Posterior cingulate gyrus (tissue), 11 donors: ENCODE results near the gene SLC5A11.
"Not testable (repeated sequence)": the region's sequence is repeated elsewhere in the genome, so short reads cannot be mapped to it uniquely, and the experiment has no call there.

Source experiments
- DNase-seq, 10 donors: peaks; one replicate each; pipeline versions ENCODE4 v3.0.0 to v3.0.0-alpha.2; 2020 to 2021; ENCODE audit warnings: mixed read lengths in 3 of 10
- intact Hi-C: fragments of 100-400 bp; cut with DNase I; formaldehyde crosslinking; loops from one replicate; pipeline ENCODE4 v1.15.1; 2023

SLC5A11 gene

DNA sequence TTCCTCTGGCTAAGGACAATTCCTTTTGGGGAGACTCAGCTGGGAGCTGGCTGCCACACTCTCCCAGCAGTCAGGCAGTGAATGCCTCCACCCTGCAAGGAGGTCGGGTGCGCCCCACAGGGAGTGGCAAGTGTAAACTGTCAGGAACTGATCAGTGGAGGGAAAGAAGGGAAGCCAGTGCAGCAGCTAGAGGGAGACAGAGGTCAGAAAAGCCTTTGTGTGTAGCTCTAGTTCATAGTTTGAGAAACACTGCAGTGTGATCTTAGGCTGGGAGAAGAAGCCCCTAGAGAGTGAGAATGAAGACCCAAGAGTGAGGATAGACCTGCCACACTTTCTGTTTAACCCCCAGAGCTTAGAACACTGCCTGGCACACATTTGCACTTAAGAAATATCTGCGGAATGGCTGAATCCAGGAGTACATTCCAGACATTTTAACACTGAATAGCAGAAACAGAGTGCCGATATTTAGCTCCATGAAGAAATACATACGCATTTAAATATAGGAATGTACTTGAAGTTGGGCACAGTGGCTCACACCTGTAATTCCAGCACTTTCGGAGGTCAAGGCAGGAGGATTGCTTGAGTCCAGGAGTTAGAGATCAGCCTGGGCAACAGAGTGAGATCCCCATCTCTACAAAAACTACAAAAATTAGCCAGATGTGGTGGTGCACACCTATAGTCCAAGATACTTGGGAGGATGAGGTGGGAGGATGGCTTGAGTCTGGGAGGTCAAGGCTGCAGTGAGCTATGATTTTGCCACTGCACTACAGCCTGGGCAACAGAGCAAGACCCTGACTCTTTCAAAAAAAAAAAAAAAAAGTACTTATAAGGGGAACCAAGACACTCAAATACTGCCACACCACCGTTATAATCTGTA lies 11.1 kb upstream of the SLC5A11 start:
- intact Hi-C loops, result loop anchor here (10.0 kb wide), 1 partner anchor 180 kb away; the partner anchor contains the start of gene ARHGAP17
- peak in 5 of 10 donors; percentile 53 to 87 (median 57) for DNase-seq

DNA sequence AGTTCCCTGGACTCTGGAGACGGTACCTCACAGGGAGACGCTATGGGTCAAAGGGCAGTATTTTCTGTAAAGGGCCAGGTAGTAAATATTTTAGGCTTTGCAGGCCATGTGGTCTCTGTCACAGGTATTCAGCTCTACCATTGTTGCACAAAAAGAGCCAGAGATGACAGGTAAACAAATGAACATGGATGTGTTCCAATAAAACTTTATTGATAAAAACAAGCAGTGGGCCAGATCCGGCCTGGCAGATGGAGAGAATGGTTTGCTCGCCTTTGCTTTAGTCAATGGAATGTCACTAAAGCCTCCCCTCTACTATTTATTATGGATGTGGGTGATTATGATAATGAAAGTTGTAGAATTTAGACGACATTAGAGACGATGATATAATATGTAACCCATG lies 8.9 kb upstream of the SLC5A11 start:
- intact Hi-C loops, result loop anchor here (10.0 kb wide), 1 partner anchor 178 kb away; the partner anchor contains the start of gene ARHGAP17
- no peak for DNase-seq

DNA sequence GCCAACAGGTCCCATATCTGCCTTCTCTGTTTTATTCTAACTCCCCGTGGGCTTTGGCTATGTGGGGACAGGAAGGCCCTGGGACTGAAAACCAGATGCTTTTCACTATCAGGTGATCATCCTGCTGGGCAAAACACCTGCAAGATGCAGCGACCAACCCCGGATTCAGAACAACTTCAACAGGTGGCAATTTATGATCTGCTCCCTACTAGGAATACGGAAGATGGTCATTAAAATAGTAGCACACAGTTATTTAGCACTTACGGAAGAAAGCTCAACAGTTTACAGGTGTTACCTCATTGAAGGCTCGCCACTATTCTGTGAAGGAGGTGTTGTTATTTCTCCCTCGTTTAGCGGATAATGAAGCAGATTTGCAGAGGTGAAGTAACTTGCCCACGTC lies 7.8 kb upstream of the SLC5A11 start:
- no peak for DNase-seq
- intact Hi-C loops, result loop anchor here (10.0 kb wide), 1 partner anchor 177 kb away; the partner anchor contains the start of gene ARHGAP17

DNA sequence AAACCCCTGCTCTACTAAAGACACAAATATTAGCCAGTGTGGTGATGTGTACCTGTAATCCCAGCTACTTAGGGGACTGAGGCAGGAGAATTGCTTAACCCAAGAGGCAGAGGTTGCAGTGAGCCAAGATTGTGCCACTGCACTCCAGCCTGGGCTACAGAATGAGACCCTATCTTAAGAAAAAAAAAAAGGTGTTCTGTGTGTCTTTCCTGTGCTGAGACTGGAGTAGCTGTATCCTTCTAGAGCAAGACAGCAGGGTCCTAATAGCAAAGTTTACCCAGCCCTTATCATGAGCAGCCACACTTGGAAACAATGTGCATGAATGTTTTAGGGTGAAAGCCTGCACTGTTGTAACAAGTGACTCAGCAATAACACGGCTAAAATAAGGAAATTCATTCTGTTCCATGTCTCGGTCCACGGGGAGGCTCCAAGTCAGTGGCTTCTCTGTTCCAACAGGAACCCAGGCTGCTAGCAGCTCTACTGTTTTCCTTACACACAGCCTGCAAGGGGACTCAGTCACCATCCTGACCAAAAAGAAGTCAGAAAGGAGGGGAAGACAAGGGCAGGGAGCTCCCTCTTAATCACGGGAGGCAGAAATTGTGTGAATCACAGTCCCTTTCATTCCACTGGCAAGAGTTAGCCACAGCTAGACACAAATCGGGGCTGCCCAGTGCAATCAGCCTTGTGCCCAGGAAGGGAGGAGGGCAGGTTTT lies 7.1 kb upstream of the SLC5A11 start:
- peak in 6 of 10 donors; percentile 45 to 91 (median 54) for DNase-seq
- intact Hi-C loops, result loop anchor here (10.0 kb wide), 1 partner anchor 176 kb away; the partner anchor contains the start of gene ARHGAP17

DNA sequence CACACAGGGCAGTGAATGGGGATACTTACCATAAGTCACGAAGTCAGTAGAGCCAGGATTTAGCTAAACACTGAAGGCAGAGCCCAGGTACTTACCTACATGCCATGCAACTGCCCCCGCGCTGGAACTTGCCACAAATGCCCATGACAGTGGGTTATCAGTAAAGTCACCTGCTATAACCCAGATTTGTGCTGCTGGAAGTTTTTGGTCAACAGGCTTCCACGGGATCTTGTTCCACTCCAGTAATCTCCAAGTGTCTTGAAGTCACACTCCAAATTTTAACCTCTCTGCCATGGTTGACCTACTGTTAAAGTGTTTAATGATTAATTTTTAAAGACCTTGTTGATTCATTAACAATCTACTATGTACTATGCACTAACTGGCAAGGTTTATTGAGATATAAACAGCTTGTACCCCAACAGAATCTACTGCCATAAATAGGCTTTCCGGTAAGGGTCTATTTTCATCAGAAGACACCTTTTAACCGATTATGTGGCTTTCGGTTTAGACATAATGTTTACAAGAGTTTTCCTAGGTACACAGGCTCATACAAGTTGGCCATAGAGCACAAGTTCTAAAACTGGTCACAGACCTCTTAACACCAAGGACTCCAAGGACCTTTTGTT lies 6.3 kb upstream of the SLC5A11 start:
- intact Hi-C loops, result loop anchor here (10.0 kb wide), 1 partner anchor 175 kb away; the partner anchor contains the start of gene ARHGAP17
- DNase-seq, result peak in 1 of 10 donors; percentile 25

DNA sequence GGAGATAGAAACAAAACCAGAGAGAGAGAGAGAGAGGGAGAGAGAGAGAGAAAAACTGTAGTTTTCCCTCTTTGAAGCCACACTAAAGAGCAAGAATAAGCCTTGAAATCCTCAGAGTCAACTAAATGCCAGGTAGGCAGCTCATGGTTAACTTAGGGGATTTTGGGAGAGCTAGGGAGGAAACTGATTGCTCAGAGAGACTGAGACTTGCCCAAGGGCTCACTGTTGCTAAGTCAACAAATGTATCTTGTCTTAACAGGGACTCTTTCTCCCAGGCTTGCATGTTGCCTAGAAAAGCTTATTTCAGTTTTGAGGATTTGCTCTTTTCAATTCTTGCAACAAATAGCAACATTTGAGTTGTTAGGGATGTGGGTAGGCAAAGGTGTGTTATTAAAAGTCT lies 4.5 kb upstream of the SLC5A11 start:
- no peak for DNase-seq
- intact Hi-C loops, result no loop called here

DNA sequence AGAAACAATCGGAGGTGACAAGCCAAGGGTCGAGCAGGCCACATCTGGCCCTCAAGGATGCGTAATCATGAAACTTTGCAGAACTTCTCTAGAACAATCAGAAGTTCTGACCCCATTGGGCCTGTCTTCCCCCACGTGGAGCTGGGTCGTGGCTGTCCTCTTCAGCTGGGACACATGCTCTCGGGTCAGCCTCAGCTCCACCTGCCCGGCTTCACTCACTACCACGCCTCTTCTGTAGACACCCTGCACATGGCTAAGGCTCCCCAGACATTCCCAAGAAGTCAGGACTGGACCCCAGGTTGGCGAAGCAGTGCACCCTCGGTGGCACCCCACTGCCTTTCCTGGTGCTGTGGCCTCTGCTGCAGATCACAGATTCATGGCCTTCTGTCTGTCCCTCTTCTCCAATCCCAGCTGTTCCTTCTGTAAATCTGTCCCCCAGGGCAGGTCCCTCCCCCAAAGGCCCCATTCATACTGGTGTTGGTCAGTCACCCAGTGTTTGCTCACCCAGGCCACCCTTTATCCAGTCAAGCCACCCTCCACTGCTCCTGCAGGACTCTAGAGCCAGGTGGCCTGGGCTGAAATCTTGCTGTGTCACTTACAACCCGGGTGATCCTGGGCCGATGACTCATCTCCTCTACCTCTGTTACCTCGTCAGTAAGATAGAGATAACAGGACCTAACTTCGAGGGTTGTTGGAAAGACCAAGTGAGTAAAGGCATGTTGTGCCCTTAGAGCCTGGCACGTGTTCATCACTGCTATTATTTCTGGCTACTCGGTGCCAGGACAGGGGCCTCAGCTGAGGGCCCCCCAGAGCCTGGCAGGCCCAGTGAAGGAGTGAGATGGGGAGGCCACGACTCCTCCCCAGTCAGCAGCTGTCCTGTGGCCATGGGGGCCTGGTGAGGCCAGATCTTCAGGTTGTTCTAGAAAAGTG lies 1.4 kb upstream of the SLC5A11 start:
- DNase-seq, result peak in 1 of 10 donors; percentile 26
- intact Hi-C loops, result no loop called here

DNA sequence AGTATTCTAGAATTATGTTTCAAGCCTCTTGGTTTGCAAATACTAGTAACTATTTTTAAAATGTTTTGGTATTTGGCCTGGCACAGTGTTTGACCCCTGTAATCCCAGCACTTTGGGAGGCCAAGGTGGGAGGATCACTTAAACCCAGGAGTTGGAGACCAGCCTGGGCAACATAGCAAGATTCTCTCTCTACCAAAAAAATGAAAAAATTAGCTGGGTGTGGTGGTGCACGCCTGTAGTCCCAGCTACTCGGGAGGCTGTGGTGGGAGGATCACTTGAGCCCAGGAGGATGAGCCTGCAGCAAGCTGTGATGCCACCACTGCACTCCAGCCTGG lies 765 bp upstream of the SLC5A11 start:
- intact Hi-C loops, result not testable (repeated sequence)
- peak in 1 of 10 donors; percentile 11 for DNase-seq

DNA sequence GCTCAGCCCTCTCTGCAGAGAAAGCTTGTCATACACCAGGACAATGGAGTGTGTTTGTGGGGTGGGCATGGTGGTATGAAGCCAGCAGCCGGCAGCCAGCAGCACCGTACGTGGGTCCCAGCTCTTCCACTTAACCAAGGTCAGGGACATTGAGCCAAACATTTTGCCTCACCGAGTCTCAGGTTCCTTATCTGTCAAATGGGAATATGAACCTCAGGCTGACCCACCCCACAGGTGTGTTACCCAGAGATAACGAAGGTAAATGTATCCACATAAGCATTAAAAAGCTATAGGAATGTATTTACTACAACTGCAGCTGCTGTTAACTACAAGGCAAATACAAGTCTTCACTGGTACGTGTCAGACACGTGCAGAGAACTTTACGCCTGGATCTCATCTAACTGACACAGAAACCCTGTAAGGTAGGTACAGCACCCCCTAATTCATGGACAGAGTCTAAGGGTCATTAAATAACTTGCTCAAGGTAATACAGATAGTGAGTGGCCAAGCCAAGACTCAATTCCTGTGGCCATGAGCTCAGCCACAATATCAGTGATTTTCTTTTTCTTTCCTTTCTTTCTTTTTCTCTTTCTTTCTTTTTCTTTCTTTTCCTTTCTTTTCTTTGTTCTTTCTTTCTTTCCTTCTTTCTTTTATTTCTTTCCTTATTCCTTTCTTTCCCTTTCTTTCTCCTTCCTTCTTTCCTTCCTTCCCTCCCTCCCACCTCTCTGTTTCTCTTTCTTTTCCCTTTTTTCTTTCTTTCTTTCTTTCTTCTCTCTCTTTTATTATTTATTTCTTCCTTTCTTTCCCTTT lies 990 bp downstream of the SLC5A11 start:
- intact Hi-C loops, result no loop called here
- DNase-seq, result peak in 1 of 10 donors; percentile 70

DNA sequence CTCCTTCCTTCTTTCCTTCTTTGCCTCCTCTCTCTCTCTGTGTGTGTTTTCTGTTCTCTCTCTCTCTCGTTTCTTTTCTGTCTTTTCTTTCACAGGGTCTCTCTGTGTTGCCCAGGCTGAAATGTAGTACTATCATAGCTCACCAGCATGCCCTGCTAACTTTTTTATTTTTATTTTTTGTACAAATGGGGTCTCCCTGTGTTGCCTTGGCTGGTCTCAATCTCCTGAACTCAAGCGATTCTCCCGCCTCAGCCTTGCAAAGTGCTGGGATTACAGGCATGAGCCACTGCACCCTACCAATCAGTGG lies 1.5 kb downstream of the SLC5A11 start:
- no peak for DNase-seq
- intact Hi-C loops, result no loop called here

DNA sequence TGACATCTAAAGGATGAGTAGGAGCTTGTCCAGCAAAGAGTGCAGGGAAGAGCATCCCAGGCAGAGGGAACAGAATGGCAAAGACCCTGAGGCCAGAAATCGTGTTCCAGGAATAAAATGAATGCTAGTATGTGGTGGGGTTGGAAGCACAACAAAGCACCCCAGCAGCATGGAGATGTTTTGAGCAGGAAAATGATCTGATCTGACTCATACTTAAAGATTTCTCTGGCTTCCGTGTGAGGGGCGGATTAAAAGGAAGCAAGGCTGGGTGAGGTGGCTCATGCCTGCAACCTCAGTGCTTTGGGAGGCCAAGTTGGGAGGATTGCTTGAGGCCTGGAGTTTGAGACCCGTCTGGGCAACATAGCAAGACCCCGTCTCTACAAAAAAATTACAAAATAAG lies 2.3 kb downstream of the SLC5A11 start:
- DNase-seq, result no peak
- intact Hi-C loops, result no loop called here

DNA sequence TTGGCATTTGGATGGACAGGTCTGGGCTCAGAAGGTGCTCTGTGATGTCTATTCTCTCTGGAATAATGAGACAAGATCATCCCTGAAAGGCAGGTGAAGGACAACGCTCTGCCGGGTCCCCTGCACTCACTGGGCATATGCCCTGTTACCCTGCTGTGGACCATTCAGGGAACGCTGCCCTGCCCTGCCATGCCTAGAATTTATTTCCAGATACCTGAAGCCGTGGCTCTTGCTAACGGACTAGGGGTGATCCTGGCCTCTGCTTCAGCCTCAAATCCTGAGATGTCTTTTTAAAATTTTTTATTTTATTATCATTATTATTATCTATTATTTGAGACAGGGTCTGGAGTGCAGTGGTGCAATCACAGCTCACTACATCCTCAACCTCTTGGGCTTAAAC lies 3.9 kb downstream of the SLC5A11 start:
- DNase-seq, result peak in 1 of 10 donors; percentile 56
- intact Hi-C loops, result no loop called here

DNA sequence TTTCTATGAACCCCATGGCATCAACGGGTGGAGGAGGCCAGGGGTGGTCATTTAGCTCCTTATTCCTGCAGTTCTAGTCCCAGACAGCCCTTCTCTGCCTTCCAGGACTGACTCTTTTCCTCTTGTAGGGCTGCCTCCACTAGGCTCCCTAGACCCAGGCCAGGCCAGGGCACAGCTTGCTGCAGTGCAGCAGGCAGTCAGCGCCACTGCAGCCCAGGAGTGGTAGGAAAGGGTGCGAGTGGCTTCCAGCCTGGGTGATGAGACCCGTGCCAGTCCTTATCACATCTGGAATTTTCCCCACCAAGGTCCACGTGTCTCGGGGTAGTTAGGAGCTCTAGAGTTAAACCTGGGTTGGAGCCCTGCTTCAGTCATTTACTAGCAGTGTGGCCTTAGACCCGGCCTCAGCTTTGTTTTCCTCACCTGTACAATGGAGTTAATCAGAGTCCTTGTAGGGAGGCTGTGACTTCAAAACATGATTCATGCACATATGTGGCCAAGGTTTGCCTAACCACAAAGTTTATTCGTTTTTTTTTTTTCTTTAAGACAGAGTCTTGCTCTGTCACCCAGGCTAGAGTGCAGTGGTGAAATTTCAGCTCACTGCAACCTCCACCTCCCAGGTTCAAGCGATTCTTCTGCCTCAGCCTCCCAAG lies 4.7 kb downstream of the SLC5A11 start:
- intact Hi-C loops, result no loop called here
- peak in 1 of 10 donors; percentile 61 for DNase-seq

DNA sequence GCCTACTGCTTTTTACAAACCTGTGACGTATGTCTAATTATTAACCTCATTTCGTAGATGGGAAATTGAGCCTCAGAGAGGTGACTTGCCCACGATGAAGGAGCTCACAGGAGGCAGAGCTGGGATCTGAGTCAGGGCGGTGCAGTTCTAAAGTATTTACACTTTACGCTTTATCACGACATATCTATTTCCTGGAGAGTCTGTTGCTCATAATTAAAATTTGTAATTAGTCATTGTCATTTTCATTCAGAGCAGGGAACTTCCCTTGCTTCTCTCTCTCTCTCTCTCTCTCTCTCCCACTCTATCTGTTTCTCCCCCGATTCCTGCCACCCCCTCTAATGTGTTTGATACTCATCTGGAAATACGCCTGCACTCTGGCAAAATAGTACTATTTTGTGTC lies 5.9 kb downstream of the SLC5A11 start:
- DNase-seq, result no peak
- intact Hi-C loops, result no loop called here

DNA sequence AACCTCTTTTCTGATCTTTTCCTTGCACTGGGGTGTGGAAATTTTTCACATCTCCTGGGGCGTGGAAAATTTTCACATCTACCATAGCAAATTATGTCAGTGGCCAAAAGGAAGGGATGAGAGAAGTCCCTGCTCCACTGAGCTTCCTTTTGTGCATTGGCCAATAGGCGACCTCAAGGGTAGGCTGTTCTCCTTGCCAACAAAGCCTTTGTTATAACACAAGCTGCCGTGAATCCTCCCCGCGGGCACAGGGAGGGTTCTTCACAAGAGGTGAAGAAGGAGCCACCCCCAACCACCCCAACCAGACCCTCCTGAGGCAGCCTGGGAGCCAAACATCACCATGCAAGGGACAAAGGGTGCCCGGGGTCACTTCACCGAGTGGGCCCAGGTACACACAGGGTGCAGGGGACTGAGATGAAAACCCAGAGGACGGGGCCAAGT lies 6.5 kb downstream of the SLC5A11 start:
- DNase-seq, result peak in 4 of 10 donors; percentile 33 to 84 (median 50)

DNA sequence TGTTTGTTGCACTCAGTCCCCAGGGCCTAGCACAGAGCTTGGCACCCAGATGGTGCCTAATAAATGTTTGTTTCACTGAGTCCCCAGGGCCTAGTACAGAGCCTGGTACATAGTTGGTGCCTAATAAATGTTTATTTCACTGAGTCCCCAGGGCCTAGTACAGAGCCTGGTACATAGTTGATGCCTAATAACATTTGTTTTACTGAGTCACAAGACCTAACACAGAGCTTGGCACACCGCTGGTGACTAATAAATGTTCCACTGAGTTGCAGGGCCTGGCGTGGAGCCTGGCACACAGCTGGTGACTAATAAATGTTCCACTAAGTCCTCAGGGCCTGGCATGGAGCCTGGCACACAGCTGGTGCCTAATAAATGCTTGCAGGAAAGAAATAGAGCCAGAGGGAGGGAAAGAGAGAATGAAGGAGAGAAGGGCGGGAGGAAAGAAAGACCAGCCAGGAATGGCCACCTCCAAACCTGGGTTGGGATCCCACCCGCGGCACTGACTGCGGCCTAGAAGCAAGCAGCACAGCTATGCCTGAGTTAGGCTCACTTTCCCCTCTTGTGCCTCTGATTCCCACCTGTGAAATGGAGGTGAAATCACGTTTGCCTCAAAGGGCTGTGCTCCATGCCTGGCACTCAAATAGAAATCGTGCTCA lies 7.5 kb downstream of the SLC5A11 start:
- intact Hi-C loops, result no loop called here
- peak in 1 of 10 donors; percentile 30 for DNase-seq

More for the DNA sequence above, 6.5 kb downstream of the SLC5A11 start:
- intact Hi-C loops, result no loop called here

DNA sequence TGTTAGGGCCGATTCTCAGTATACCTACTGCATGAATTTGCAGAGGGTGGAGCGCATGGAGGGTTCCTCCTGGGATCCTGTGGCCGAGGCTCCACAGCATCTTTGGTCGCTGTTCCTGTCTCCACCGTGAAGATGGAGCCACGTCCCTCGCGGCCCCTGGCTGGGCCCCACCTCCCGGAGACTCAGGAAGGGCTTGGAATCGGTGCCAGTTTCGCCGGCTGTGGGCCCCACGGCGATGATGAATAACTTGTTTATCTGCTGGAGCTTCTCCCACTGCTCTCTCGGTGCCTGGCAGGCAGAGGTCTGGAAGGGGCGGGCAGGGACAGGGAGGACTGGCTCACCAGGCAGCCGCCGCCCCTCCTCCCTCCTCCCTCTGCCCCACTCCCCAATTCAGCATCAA lies 8.1 kb downstream of the SLC5A11 start:
- intact Hi-C loops, result no loop called here
- peak; percentile 66 to 97 (median 83) for DNase-seq

DNA sequence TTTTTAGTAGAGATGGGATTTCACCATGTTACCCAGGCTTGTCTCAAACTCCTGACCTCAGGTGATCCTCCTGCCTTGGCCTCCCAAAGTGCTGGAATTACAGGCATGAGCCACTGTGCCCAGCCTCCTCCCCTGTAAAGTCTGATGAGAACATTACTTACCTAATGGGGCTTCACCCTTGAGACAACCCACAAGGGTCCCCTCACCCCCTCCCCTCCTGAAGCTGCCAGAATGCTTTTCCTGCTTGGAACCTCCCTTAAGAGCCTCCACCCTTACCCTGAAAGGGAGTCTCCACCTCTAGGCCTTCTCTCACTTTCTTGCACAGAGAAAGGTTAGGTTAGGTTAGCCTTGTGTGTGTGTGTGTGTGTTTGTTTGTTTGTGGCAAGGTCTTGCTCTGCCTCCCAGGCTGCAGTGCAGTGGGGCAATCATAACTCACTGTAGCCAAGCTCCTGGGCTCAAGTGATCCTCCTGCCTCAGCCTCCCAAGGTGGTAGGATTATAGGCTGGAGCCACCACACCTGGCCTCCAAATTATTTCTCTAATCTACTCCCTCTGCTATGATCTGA lies 8.9 kb downstream of the SLC5A11 start:
- intact Hi-C loops, result no loop called here
- peak in 1 of 10 donors; percentile 26 for DNase-seq
